Measurements from ENCODE around the gene MMAB.

- TF ChIP-seq, protein P1, sequence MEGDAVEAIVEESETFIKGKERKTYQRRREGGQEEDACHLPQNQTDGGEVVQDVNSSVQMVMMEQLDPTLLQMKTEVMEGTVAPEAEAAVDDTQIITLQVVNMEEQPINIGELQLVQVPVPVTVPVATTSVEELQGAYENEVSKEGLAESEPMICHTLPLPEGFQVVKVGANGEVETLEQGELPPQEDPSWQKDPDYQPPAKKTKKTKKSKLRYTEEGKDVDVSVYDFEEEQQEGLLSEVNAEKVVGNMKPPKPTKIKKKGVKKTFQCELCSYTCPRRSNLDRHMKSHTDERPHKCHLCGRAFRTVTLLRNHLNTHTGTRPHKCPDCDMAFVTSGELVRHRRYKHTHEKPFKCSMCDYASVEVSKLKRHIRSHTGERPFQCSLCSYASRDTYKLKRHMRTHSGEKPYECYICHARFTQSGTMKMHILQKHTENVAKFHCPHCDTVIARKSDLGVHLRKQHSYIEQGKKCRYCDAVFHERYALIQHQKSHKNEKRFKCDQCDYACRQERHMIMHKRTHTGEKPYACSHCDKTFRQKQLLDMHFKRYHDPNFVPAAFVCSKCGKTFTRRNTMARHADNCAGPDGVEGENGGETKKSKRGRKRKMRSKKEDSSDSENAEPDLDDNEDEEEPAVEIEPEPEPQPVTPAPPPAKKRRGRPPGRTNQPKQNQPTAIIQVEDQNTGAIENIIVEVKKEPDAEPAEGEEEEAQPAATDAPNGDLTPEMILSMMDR (IDR thresholded peaks at IDR 0.05) = no peak
- TF ChIP-seq POLR2AphosphoS5 (IDR thresholded peaks at IDR 0.05) (no peak), POLR2A (IDR thresholded peaks at IDR 0.05; ENCODE audit: low read depth) (no peak), EP300 (IDR thresholded peaks at IDR 0.05) (no peak)
Observed at GRCh38 chr12:109557200-109557599, 16.1 kb downstream of the MMAB start.

All from esophagus muscularis mucosa (tissue), 4 donors.